Keratinocyte (primary cell): ENCODE results near the gene NKRF.

ENCODE experiments used
- CTCF ChIP-seq, 3 experiments: IDR thresholded peaks in 1 of 3; conservative IDR thresholded peaks in 1 of 3; optimal IDR thresholded peaks in 1 of 3; 2 replicates in 2 of 3; 3 replicates in 1 of 3; pipeline versions ENCODE3 to v1.5.1; 2011; ENCODE audit warnings: low read length in 3 of 3, mild to moderate bottlenecking in 3 of 3, moderate library complexity in 2 of 3, control low read depth in 1 of 3, inconsistent platforms in 1 of 3; ENCODE audit not compliant: insufficient read depth in 2 of 3; ENCODE audit errors: extremely low read depth in 1 of 3
- EZH2 ChIP-seq: IDR thresholded peaks from one replicate; pipeline ENCODE4 v1.6.1; 2012; ENCODE audit warnings: inconsistent platforms, mild to moderate bottlenecking, low read length, moderate library complexity

GRCh38 chrX:119648421-119648775, 42.2 kb upstream of the NKRF start:
- TF ChIP-seq CTCF (optimal IDR thresholded peaks at IDR 0.05 in 1 of 3, IDR thresholded peaks at IDR 0.05 in 1 of 3, conservative IDR thresholded peaks at IDR 0.05 in 1 of 3; ENCODE audit: extremely low read depth in 1 of 3, insufficient read depth in 2 of 3, low read length in 3 of 3), result no peak
- no peak for TF ChIP-seq EZH2
